Nephron (organoid): ENCODE results near the gene GALNT11.
A peak's percentile ranks its signal among the peaks of the same experiment; 100 is the strongest.

Source experiments
- H3K27ac Mint-ChIP-seq, 3 experiments: 2 replicates each; pipeline ENCODE4 v1.8.0; 2020; ENCODE audit warnings: mixed read lengths in 3 of 3, mild to moderate bottlenecking in 2 of 3, moderate library complexity in 1 of 3
- H3K27me3 Mint-ChIP-seq: 2 replicates; pipeline ENCODE4 v1.8.0; 2021; ENCODE audit warnings: low read depth, mild to moderate bottlenecking, moderate library complexity, mixed read lengths
- H3K36me3 Mint-ChIP-seq: 2 replicates; pipeline ENCODE4 v1.8.0; 2020; ENCODE audit warnings: low read depth, mixed read lengths
- H3K4me1 Mint-ChIP-seq: 2 replicates; pipeline ENCODE4 v1.8.0; 2020; ENCODE audit warnings: mixed read lengths
- H3K4me3 Mint-ChIP-seq, 3 experiments: 2 replicates each; pipeline ENCODE4 v1.8.0; 2020; ENCODE audit warnings: mild to moderate bottlenecking in 3 of 3, mixed read lengths in 3 of 3, moderate library complexity in 2 of 3
- H3K9me3 Mint-ChIP-seq: 2 replicates; pipeline ENCODE4 v1.8.0; 2020; ENCODE audit warnings: mixed read lengths
- TF ChIP-seq, protein P1 (sequence below), 3 experiments: fragments of 200-600 bp; sonication (generic); IDR thresholded peaks; one replicate each; pipeline ENCODE4 v1.5.0; 2021; ENCODE audit warnings: antibody characterized with exemption in 3 of 3; ENCODE audit not compliant: unreplicated experiment in 3 of 3

The GALNT11 gene

DNA sequence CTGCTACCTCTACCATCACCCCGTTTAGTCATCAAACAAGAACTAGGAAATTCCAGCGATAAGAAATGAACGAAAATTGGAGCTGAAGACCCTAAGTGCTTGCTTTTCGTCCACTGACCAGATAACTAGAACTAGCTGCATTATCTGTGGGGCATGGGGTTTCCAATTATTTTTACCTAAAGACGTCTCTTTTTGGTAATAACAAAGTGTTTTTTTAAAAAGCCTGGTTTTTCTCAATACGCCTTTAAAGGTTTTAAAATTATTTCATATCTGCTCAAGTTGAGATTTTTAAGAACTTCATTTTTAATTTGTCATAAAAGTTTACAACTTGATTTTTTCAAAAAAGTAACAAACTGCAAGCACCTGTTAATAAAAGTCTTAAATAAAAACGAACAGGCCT lies 104.2 kb downstream of the GALNT11 start:
- peaks cover 17% of the 10 kb centered on the region for H3K9me3 Mint-ChIP-seq
- no peaks in the 10 kb centered on the region for H3K27me3 Mint-ChIP-seq
- H3K4me1 Mint-ChIP-seq: no peaks in the 10 kb centered on the region
- no peak overlapping the region for H3K27ac Mint-ChIP-seq
- no peak overlapping the region for H3K4me3 Mint-ChIP-seq
- TF ChIP-seq, protein P1, sequence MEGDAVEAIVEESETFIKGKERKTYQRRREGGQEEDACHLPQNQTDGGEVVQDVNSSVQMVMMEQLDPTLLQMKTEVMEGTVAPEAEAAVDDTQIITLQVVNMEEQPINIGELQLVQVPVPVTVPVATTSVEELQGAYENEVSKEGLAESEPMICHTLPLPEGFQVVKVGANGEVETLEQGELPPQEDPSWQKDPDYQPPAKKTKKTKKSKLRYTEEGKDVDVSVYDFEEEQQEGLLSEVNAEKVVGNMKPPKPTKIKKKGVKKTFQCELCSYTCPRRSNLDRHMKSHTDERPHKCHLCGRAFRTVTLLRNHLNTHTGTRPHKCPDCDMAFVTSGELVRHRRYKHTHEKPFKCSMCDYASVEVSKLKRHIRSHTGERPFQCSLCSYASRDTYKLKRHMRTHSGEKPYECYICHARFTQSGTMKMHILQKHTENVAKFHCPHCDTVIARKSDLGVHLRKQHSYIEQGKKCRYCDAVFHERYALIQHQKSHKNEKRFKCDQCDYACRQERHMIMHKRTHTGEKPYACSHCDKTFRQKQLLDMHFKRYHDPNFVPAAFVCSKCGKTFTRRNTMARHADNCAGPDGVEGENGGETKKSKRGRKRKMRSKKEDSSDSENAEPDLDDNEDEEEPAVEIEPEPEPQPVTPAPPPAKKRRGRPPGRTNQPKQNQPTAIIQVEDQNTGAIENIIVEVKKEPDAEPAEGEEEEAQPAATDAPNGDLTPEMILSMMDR (IDR thresholded peaks at IDR 0.05; ENCODE audit: unreplicated experiment in 3 of 3): no peak
- H3K36me3 Mint-ChIP-seq: peaks cover 84% of the 10 kb centered on the region

DNA sequence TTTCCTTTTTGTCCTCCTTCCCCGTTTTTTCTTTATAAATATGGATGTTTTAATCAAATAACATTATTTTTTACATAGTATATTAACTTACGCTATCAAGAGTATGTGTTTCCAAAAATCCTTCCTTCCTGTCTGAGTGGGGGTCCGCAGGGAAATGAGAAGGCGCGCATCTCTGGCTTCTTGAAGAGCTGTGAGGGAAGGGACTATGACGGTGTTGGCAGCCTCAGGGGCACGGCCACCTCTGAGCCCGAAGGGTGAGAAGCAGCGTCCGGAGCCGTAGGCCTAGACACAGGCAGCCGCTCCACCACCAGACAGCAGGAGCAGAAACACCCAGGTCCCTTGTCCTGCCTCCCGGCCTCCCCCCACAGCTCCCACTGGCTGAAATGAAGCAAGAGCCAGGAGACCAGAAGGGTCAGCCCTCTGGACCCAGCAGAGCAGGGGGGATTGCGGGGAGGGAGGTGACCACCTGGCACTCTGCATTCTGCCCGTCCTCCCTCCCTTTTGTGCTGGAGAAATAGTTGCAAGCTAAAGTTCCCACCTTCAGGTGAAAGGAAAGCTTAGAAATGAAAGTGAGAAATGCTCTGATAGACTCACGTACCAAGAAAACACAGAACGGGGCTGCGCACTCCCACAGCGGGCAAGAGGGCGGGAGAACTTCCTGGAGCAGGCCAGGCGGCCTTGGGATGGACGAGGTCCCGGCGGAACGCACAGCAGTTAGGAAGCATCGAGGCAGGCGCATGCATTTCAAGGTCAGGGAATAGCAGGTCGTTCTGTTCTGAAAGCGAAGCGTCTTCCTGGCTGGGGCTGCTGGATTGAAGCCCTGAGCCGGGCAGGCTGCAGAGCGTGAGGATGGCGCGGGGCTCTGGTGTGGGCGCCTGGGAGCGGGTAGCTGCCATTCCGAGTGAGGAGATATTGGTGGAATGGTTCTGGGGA lies 105.5 kb downstream of the GALNT11 start:
- Mint-ChIP-seq H3K27me3 (no peaks in the 10 kb centered on the region), H3K4me3 (no peak overlapping the region), H3K4me1 (no peaks in the 10 kb centered on the region), H3K27ac (no peak overlapping the region), H3K36me3 (peaks cover 71% of the 10 kb centered on the region), H3K9me3 (peaks cover 10% of the 10 kb centered on the region)
- TF ChIP-seq, protein P1 (IDR thresholded peaks at IDR 0.05; ENCODE audit: unreplicated experiment in 3 of 3): no peak

DNA sequence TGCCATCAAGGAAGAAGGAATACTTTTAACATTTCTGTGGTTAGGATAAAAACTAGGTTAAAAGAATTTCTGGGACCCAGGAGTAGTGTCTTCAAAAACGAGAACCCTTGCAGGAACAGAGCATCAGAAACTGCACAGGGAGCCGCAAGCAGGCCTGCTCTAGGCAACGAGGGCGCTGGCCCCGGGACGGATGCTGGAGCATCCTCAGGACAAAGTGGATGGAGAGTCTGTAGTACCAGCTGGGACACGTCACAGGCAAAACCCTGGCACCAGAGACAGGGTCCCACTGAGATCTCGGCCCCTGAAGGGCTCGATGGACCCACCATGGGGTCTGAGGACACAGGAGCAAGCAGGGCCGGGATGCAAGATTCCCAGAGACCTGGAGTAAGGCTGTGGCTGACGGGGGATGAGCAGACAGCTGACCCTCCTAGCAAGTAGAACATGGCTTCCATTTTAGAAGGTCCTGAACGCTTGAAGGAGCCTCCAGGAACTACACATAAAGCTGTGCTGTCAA lies 106.6 kb downstream of the GALNT11 start:
- Mint-ChIP-seq H3K9me3 (peaks cover 7% of the 10 kb centered on the region), H3K4me1 (peaks cover 10% of the 10 kb centered on the region), H3K36me3 (peaks cover 71% of the 10 kb centered on the region), H3K4me3 (no peak overlapping the region), H3K27me3 (no peaks in the 10 kb centered on the region), H3K27ac (no peak overlapping the region)
- TF ChIP-seq, protein P1 (IDR thresholded peaks at IDR 0.05; ENCODE audit: unreplicated experiment in 3 of 3): no peak

DNA sequence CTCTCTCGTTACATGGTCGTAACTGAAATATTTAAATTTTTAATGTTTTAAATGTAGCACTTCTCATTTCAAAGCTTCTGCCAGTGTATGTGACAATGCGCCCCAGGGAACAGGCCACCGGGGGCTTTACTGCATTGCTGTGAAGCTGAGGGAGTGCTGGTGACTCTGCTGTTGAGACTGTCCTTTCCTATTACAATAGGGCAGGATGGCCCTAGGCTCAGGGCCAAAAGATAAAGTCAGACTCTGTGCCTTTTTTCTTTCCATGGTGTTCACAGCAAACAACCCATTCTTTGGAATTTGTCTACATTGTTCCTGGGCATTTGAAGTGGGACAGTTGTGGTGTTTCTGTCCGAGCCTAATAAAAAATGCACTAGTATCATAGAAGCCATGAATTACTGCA lies 107.3 kb downstream of the GALNT11 start:
- H3K27ac Mint-ChIP-seq: no peak overlapping the region
- TF ChIP-seq, protein P1 (IDR thresholded peaks at IDR 0.05; ENCODE audit: unreplicated experiment in 3 of 3): no peak
- peaks cover 10% of the 10 kb centered on the region for H3K4me1 Mint-ChIP-seq
- H3K27me3 Mint-ChIP-seq: no peaks in the 10 kb centered on the region
- peaks cover 69% of the 10 kb centered on the region for H3K36me3 Mint-ChIP-seq
- H3K4me3 Mint-ChIP-seq: no peak overlapping the region
- H3K9me3 Mint-ChIP-seq: peaks cover 2% of the 10 kb centered on the region

DNA sequence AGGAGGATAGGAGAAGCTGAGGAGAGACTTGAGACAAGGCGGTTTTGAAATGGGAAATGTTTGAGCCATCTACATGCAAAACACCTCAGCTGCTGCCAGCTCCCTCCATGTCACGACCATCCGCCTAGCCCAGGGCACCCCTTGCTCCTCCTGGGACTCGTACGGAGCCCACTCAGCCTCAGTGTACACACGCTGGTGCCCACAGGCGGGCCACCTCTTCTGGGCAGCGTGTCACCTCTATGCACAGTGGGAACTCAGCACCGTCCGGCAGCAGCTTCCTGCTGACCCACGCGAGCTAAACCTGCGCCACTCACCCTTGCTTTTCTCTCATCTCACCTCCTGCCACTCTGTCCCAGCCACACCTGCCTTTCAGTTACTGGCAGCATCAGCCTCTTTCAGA lies 108.3 kb downstream of the GALNT11 start:
- no peaks in the 10 kb centered on the region for H3K9me3 Mint-ChIP-seq
- TF ChIP-seq, protein P1 (IDR thresholded peaks at IDR 0.05; ENCODE audit: unreplicated experiment in 3 of 3): no peak
- no peaks in the 10 kb centered on the region for H3K27me3 Mint-ChIP-seq
- peak overlapping the region in 1 of 3 experiments; percentile 33 for H3K27ac Mint-ChIP-seq
- peaks cover 10% of the 10 kb centered on the region for H3K4me1 Mint-ChIP-seq
- no peak overlapping the region for H3K4me3 Mint-ChIP-seq
- H3K36me3 Mint-ChIP-seq: peaks cover 69% of the 10 kb centered on the region
